NCI-H69 (cell line): Measurements from ENCODE around the gene SYT7.
A peak's percentile ranks its signal among the peaks of the same experiment; 100 is the strongest.

Source experiments
- DNase-seq: peaks from one replicate; lab custom pipeline; 2025; lab: John Stamatoyannopoulos, UW

SYT7 gene

GRCh38 chr11:61514050-61514917, 66.6 kb downstream of the SYT7 start:
- no peak for DNase-seq

GRCh38 chr11:61513143-61513765, 67.6 kb downstream of the SYT7 start:
- peak; percentile 41 for DNase-seq

GRCh38 chr11:61512435-61512834, 68.4 kb downstream of the SYT7 start:
- DNase-seq, result peak; percentile 97

GRCh38 chr11:61511383-61511782, 69.5 kb downstream of the SYT7 start:
- DNase-seq, result no peak

GRCh38 chr11:61510974-61511373, 69.9 kb downstream of the SYT7 start:
- DNase-seq, result no peak

GRCh38 chr11:61510166-61510919, 70.5 kb downstream of the SYT7 start:
- DNase-seq, result peak; percentile 53

- peak; percentile 96 for DNase-seq
Observed at GRCh38 chr11:61509043-61510029, 71.5 kb downstream of the SYT7 start.

- peak; percentile 97 for DNase-seq
Observed at GRCh38 chr11:61507962-61508861, 72.7 kb downstream of the SYT7 start, which contains the start of gene LRRC10B. LRRC10B (plus strand) TSS chr11:61508749; CDS start chr11:61508999, 250 bp downstream.

- peak; percentile 53 for DNase-seq
Observed at GRCh38 chr11:61507012-61507768, 73.7 kb downstream of the SYT7 start.

- peak; percentile 77 for DNase-seq
Observed at GRCh38 chr11:61505640-61506155, 75.2 kb downstream of the SYT7 start.

- DNase-seq, result no peak
Observed at GRCh38 chr11:61505106-61505505, 75.8 kb downstream of the SYT7 start.

GRCh38 chr11:61503135-61503770, 77.6 kb downstream of the SYT7 start:
- no peak for DNase-seq

GRCh38 chr11:61502522-61502921, 78.4 kb downstream of the SYT7 start:
- no peak for DNase-seq

- DNase-seq, result no peak
Observed at GRCh38 chr11:61499816-61500491, 80.9 kb downstream of the SYT7 start.

- DNase-seq, result no peak
Observed at GRCh38 chr11:61498767-61499341, 82.0 kb downstream of the SYT7 start.

GRCh38 chr11:61497876-61498275, 83.0 kb downstream of the SYT7 start:
- no peak for DNase-seq

GRCh38 chr11:61497473-61497872, 83.4 kb downstream of the SYT7 start:
- no peak for DNase-seq
